Stimulated activated naive B cell treated with anti-CD40 and anti-IgM and Interleukin-4, amounts not matched to agents 10 μg/mL and 1 μg/mL and 100 μg/mL, for 72 hours (primary cell): ENCODE results near the gene BMPER.

Source experiments
- ATAC-seq, 2 donors: fragments of 150-1000 bp; cut with Tn5 transposase; replicated peaks; 2 replicates each; pipeline ENCODE4 v1.10.0; 2021; ENCODE audit warnings: moderate library complexity in 1 of 2
- DNase-seq: peaks from one replicate; pipeline ENCODE4 v3.0.0; 2021
- H3K27ac Mint-ChIP-seq: one replicate; pipeline ENCODE4 v1.8.0; 2022; ENCODE audit warnings: mild to moderate bottlenecking, mixed read lengths
- H3K27me3 Mint-ChIP-seq, 2 donors: one replicate each; pipeline ENCODE4 v1.8.0; 2022; ENCODE audit warnings: mixed read lengths in 2 of 2
- H3K36me3 Mint-ChIP-seq, 2 donors: one replicate each; pipeline ENCODE4 v1.8.0; 2022; ENCODE audit warnings: mixed read lengths in 2 of 2, mild to moderate bottlenecking in 1 of 2
- H3K4me1 Mint-ChIP-seq, 2 donors: one replicate each; pipeline ENCODE4 v1.8.0; 2022; ENCODE audit warnings: mixed read lengths in 2 of 2, mild to moderate bottlenecking in 1 of 2
- H3K4me3 Mint-ChIP-seq, 2 donors: one replicate each; pipeline ENCODE4 v1.8.0; 2022; ENCODE audit warnings: mild to moderate bottlenecking in 2 of 2, mixed read lengths in 2 of 2, moderate library complexity in 1 of 2
- H3K9me3 Mint-ChIP-seq, 2 donors: one replicate each; pipeline ENCODE4 v1.8.0; 2022; ENCODE audit warnings: mixed read lengths in 2 of 2, mild to moderate bottlenecking in 1 of 2

BMPER gene

GRCh38 chr7:33902746-33903145 is 2.6 kb upstream of the BMPER start:
- DNase-seq (no peak), ATAC-seq (no peak)
- H3K36me3 Mint-ChIP-seq = no peaks in the 10 kb centered on the region
- no peaks in the 10 kb centered on the region for H3K9me3 Mint-ChIP-seq
- H3K4me1 Mint-ChIP-seq = peaks cover 9 to 12% of the 10 kb centered on the region in 2 donors
- H3K4me3 Mint-ChIP-seq = no peak overlapping the region
- H3K27me3 Mint-ChIP-seq = peaks cover 59 to 64% of the 10 kb centered on the region in 2 donors
- no peak overlapping the region for H3K27ac Mint-ChIP-seq

GRCh38 chr7:33903791-33904680 is 1.3 kb upstream of the BMPER start:
- Mint-ChIP-seq H3K4me1 (peaks cover 9 to 12% of the 10 kb centered on the region in 2 donors), H3K27ac (peak overlapping the region; percentile 28), H3K9me3 (no peaks in the 10 kb centered on the region), H3K36me3 (no peaks in the 10 kb centered on the region), H3K4me3 (peak overlapping the region; percentile 82 to 86), H3K27me3 (peaks cover 63 to 68% of the 10 kb centered on the region in 2 donors)
- DNase-seq (no peak), ATAC-seq (peak; percentile 57 to 58)

- Mint-ChIP-seq H3K36me3 (no peaks in the 10 kb centered on the region), H3K27ac (no peak overlapping the region), H3K4me1 (peaks cover 9 to 12% of the 10 kb centered on the region in 2 donors), H3K9me3 (no peaks in the 10 kb centered on the region), H3K27me3 (peaks cover 62 to 69% of the 10 kb centered on the region in 2 donors), H3K4me3 (peak overlapping the region; percentile 82 to 86)
- ATAC-seq (peak; percentile 62 to 73), DNase-seq (peak; percentile 21)
Observed at GRCh38 chr7:33904681-33905388, 504 bp upstream of the BMPER start.

- Mint-ChIP-seq H3K4me1 (peaks cover 9 to 12% of the 10 kb centered on the region in 2 donors), H3K36me3 (no peaks in the 10 kb centered on the region), H3K4me3 (no peak overlapping the region), H3K27ac (no peak overlapping the region), H3K9me3 (no peaks in the 10 kb centered on the region), H3K27me3 (peaks cover 54 to 66% of the 10 kb centered on the region in 2 donors)
- ATAC-seq (no peak), DNase-seq (no peak)
Observed at GRCh38 chr7:33906697-33907096, 1.4 kb downstream of the BMPER start.

GRCh38 chr7:33907625-33908024 is 2.3 kb downstream of the BMPER start:
- DNase-seq (no peak), ATAC-seq (no peak)
- peaks cover 47 to 63% of the 10 kb centered on the region in 2 donors for H3K27me3 Mint-ChIP-seq
- no peaks in the 10 kb centered on the region for H3K9me3 Mint-ChIP-seq
- no peak overlapping the region for H3K4me3 Mint-ChIP-seq
- no peaks in the 10 kb centered on the region for H3K36me3 Mint-ChIP-seq
- no peak overlapping the region for H3K27ac Mint-ChIP-seq
- H3K4me1 Mint-ChIP-seq = peaks cover 9 to 12% of the 10 kb centered on the region in 2 donors

GRCh38 chr7:33909318-33909717 is 4.0 kb downstream of the BMPER start:
- Mint-ChIP-seq H3K27me3 (peaks cover 32 to 52% of the 10 kb centered on the region in 2 donors), H3K27ac (no peak overlapping the region), H3K4me3 (no peak overlapping the region), H3K4me1 (peaks cover 2 to 5% of the 10 kb centered on the region in 2 donors), H3K9me3 (no peaks in the 10 kb centered on the region), H3K36me3 (no peaks in the 10 kb centered on the region)
- ATAC-seq (no peak), DNase-seq (no peak)

- Mint-ChIP-seq H3K9me3 (no peaks in the 10 kb centered on the region), H3K36me3 (no peaks in the 10 kb centered on the region), H3K4me3 (no peak overlapping the region), H3K27me3 (peaks cover 30 to 51% of the 10 kb centered on the region in 2 donors), H3K27ac (no peak overlapping the region), H3K4me1 (peaks cover under 1 to 2% of the 10 kb centered on the region in 2 donors)
- DNase-seq (no peak), ATAC-seq (no peak)
Observed at GRCh38 chr7:33909755-33910154, 4.4 kb downstream of the BMPER start.

GRCh38 chr7:33910756-33911155 is 5.4 kb downstream of the BMPER start:
- Mint-ChIP-seq H3K27me3 (peaks cover 27 to 45% of the 10 kb centered on the region in 2 donors), H3K36me3 (no peaks in the 10 kb centered on the region)

GRCh38 chr7:33916357-33917081 is 11.2 kb downstream of the BMPER start:
- no peak overlapping the region for H3K4me3 Mint-ChIP-seq
- H3K36me3 Mint-ChIP-seq = no peaks in the 10 kb centered on the region
- no peaks in the 10 kb centered on the region for H3K4me1 Mint-ChIP-seq
- ATAC-seq = no peak
- H3K9me3 Mint-ChIP-seq = no peaks in the 10 kb centered on the region
- H3K27me3 Mint-ChIP-seq = peaks cover 0 to 15% of the 10 kb centered on the region in 2 donors
- DNase-seq = no peak
- H3K27ac Mint-ChIP-seq = no peak overlapping the region

More at GRCh38 chr7:33910756-33911155, 5.4 kb downstream of the BMPER start:
- DNase-seq = no peak
- no peak overlapping the region for H3K4me3 Mint-ChIP-seq
- no peaks in the 10 kb centered on the region for H3K4me1 Mint-ChIP-seq
- H3K9me3 Mint-ChIP-seq = no peaks in the 10 kb centered on the region
- no peak overlapping the region for H3K27ac Mint-ChIP-seq
- ATAC-seq = no peak

- Mint-ChIP-seq H3K9me3 (no peaks in the 10 kb centered on the region), H3K36me3 (no peaks in the 10 kb centered on the region), H3K4me3 (no peak overlapping the region), H3K4me1 (no peaks in the 10 kb centered on the region), H3K27ac (no peak overlapping the region), H3K27me3 (peaks cover 6 to 12% of the 10 kb centered on the region in 2 donors)
- DNase-seq (no peak), ATAC-seq (no peak)
Observed at GRCh38 chr7:33917661-33918060, 12.3 kb downstream of the BMPER start.

- DNase-seq (no peak), ATAC-seq (no peak)
- no peak overlapping the region for H3K4me3 Mint-ChIP-seq
- peaks cover 12 to 13% of the 10 kb centered on the region in 2 donors for H3K27me3 Mint-ChIP-seq
- H3K36me3 Mint-ChIP-seq = no peaks in the 10 kb centered on the region
- no peaks in the 10 kb centered on the region for H3K4me1 Mint-ChIP-seq
- no peak overlapping the region for H3K27ac Mint-ChIP-seq
- no peaks in the 10 kb centered on the region for H3K9me3 Mint-ChIP-seq
Observed at GRCh38 chr7:33918438-33919143, 13.3 kb downstream of the BMPER start.

GRCh38 chr7:33919449-33919848 is 14.1 kb downstream of the BMPER start:
- Mint-ChIP-seq H3K4me1 (no peaks in the 10 kb centered on the region), H3K4me3 (no peak overlapping the region), H3K9me3 (no peaks in the 10 kb centered on the region), H3K36me3 (no peaks in the 10 kb centered on the region), H3K27ac (no peak overlapping the region), H3K27me3 (peaks cover 7 to 16% of the 10 kb centered on the region in 2 donors)
- DNase-seq = no peak
- ATAC-seq = no peak

- Mint-ChIP-seq H3K27ac (no peak overlapping the region), H3K27me3 (peaks cover 6 to 21% of the 10 kb centered on the region in 2 donors), H3K4me1 (no peaks in the 10 kb centered on the region), H3K9me3 (no peaks in the 10 kb centered on the region), H3K36me3 (no peaks in the 10 kb centered on the region), H3K4me3 (no peak overlapping the region)
- ATAC-seq (no peak), DNase-seq (no peak)
Observed at GRCh38 chr7:33921216-33921938, 16.0 kb downstream of the BMPER start.
